ENCODE results near the gene CTIF.
"Not testable (repeated sequence)": the region's sequence is repeated elsewhere in the genome, so short reads cannot be mapped to it uniquely, and the experiment has no call there.

CTIF gene

DNA sequence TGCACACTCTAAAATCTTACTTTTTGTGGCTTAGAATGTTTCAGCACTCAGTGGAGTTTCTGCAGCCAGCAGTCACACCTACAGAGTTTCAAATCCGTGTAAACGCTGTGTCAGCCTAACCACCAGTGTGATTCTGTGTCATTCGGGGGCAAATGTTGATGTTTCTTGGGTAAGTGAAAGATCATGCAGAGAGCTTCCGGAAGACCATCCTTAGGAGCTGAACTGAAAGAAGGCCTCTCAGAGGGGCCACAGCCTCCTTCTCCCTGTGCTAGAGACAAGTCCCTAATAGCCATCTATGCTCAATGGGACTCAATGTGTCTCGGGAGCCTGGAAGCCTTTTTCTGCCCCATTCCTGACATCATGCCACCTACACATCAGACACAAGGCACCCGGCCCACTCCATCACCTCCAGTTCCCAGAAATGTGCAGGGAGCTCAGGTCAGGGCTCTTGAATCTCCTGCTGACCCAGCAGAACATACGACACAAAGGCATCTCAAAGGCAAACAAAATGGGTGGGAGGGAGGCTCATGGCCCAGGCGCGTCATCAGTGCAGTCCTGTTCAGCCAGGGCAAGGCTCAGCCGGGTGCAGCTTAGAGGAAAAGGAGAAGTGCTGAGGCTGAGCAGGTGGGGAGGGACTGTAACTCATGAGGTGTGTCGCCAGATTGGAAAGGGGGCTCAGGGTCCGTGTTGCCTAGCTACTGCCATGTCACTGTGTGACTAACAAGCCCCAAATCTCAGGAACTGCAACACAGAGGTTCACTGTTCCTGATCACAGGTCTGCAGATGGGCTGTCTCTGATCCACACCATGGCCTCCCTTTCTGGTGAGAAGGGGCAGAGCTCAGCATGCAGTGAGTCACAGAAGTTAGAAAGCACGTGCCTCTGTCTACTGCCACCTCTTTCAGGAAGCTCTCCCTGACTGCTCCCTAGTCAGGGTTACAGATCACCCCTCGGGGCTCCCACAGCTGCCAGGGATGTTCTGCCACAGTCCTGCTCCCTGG, 329.9 kb downstream of the CTIF start:
- no peak for DNase-seq (ENCODE audit: low read depth)

GRCh38 chr18:48869591-48869990, 330.8 kb downstream of the CTIF start:
- no peak for DNase-seq (ENCODE audit: low read depth)

DNA sequence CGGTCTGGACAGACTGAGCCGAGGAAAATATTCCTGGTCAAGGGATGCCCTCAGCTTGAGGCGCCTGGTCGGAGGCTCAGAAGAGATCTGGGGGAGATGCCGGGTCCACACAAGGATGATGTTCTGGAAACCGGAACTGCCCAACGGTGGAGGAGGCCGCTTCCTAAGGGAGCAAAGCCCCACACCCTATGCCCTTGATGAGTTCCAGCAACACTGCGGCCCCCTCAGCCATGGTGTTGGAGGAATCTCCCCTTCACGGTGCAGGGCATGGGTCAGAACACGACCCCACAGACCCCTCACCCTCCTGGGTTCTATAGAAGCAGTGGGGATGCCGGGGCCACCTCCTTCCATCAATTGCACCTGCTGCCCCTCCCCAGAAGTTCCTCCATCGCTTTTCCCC, 332.1 kb downstream of the CTIF start:
- DNase-seq (ENCODE audit: low read depth) = not testable (repeated sequence)

GRCh38 chr18:48871391-48872166, 332.7 kb downstream of the CTIF start:
- no peak for DNase-seq (ENCODE audit: low read depth)

- no peak for DNase-seq (ENCODE audit: low read depth)
Observed at GRCh38 chr18:48872234-48873145, 333.7 kb downstream of the CTIF start.

DNA sequence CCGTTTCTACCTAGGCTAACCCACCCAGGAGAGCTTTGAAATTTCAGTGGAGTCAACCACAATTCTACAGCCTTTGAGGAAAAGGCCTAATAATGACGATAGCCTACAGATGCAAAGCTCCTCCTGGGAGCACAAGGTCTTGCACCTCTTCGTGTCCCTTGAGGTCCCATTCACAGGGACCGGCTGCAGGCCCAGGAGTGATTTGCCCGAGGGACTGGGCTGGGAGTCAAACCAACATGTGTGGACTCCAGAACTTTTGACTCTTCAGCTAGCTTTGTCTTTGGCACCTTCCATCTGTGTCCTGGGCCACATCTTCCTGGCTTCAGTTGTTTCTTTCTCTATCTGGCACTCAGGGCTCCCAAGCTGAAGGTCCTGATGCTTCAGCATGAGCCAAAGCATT, 335.4 kb downstream of the CTIF start:
- DNase-seq (ENCODE audit: low read depth) = no peak

- DNase-seq (ENCODE audit: low read depth) = no peak
Observed at GRCh38 chr18:48874701-48875162, 335.9 kb downstream of the CTIF start.

DNA sequence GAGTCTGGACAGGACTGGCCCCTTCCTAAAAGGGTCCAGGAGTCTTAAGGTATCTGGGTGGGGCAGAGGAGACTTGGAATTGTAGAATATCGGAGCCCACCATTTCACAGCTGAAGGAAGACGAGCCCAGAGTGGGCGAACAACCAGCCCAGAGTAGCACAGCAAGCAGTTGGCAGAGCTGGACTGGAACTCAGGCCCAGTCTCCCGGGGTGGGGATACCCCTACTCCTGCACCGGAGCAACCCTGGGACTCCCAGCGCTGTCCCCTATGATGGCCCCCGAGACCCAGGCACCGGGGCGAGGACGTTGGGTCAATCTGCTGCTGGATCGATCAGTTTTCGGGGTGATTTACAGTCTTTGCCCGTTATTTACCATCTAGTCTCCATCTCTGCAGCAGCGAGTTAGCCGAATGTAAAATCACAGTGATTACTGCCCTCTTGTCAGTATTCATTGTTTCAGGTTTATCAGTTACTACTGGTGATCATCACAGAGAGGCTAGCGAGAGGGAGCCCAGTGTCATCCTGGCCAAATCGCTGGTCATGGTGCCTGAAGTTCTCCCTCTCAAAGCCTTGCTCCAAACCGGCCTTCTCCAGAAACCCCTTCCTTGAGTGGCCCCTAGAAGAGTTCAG, 336.6 kb downstream of the CTIF start:
- DNase-seq (ENCODE audit: low read depth) = no peak

- DNase-seq (ENCODE audit: low read depth) = no peak
Observed at GRCh38 chr18:48875942-48876511, 337.2 kb downstream of the CTIF start.

DNA sequence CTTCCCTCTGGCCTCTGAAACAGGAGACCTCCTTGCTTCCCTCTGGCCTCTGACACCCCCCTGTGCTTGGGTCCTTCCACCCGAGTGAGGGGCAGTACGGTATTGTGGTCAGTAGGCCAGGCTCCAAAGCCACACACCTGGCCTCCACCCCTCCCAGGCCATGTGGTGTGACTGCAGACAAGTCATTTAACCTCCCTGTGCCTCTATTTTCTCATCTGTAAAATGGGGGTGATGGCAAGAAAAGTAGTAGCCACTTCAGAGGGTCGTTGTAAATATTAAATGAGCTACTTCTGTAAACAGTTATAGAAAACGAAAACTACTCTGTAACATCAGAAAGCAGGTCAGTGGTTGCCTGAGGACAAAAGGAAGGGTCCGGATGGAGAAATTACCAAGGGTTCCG, 337.8 kb downstream of the CTIF start:
- DNase-seq (ENCODE audit: low read depth) = no peak

DNA sequence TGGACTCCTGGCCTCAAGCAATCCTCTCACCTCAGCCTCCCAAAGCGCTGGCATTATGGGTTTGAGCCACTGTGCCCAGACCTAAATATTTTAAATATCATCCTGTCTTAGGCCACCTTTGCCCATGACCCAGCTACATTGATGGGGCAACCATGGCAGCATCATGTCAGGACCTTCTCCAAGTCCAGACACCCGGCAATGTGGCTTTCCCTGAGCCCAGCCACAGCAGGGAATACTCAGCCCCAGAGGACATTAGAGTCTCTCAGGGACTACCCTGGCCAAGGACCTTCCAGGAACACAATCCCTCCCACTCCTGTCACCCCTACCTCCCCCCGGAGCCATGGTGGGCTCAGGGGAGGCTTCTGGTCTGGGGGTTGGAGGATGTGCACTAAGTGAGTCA, 339.1 kb downstream of the CTIF start:
- DNase-seq (ENCODE audit: low read depth) = no peak

DNA sequence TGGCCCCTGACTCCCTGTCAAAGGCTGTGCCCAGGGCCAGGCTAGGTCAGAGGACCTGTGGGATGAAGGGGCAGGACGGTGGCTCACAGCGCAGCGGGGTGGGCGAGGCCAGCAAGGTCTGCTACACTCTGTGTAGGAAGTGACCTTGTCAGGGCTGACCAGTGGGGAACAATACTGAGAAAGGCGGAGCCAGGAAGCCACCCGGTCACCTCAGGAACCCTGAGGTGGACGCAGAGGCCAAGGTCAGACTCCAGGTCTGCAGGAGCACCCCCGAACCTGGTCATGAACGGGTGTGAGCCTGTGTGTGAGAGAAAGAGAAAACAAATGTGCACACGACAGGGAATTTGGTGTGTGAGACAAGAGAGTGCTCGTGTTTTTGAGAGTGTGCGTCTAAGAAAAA, 339.6 kb downstream of the CTIF start:
- no peak for DNase-seq (ENCODE audit: low read depth)

- DNase-seq (ENCODE audit: low read depth) = no peak
Observed at GRCh38 chr18:48879008-48879431, 340.2 kb downstream of the CTIF start.

DNA sequence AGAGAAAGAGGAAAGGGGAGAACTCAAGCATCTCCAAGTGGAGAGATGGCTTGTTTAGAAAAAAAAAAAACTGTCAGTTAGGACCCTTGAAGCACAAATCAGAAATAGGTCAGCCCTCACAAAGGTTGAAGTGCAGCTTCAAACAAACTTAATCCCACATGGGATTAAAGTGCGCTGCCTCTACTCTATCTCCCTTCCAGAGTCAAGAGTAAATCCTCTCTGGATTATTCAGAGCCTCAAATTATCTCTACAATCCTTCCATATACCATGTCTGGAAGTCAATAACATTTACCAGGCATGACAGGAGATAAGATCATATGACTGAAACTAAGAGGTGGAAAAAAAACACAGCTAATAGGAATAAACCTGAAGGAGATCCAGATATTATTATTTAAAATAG, 342.1 kb downstream of the CTIF start:
- DNase-seq (ENCODE audit: low read depth) = no peak

- DNase-seq (ENCODE audit: low read depth) = no peak
Observed at GRCh38 chr18:48882379-48882778, 343.5 kb downstream of the CTIF start.

DNA sequence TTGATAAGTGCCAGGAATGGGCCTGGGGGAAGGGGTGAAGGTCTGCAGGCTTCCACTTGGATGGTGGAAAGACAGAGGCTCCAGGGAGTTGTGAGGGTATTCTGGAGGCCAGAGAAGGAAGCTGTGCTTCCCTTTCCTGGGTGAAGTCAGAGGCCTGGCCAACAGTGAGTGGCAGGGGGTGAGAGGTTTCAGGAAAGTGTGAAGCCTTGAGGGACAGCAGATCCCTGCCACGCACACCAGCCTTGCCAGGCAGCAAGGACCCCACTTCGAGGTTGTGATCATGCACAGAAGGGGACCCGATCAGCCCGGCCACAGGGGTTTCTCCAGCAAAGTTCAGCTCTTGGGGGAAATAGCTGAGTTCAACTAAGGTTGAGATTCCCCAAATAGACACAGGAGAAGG, 345.5 kb downstream of the CTIF start:
- DNase-seq (ENCODE audit: low read depth) = no peak

- DNase-seq (ENCODE audit: low read depth) = no peak
Observed at GRCh38 chr18:48884771-48885170, 345.9 kb downstream of the CTIF start.

GRCh38 chr18:48885266-48885923, 346.6 kb downstream of the CTIF start:
- no peak for DNase-seq (ENCODE audit: low read depth)

GRCh38 chr18:48885924-48886400, 347.1 kb downstream of the CTIF start:
- DNase-seq (ENCODE audit: low read depth) = no peak

Data from stimulated activated CD8-positive, alpha-beta memory T cell treated with anti-CD3 and anti-CD28 coated beads, Interleukin-12 subunit alpha, Interleukin-12 subunit beta, amount 100 ng/mL, for 1 hour (primary cell).